ENCODE results near the gene CCDC192. TPM values are rescaled to one million over a fixed set of nuclear protein-coding genes. Genes with fewer than 3 reads are reported as not detected.

Gene CCDC192
- total RNA-seq, 4 donors from 2014 or later: 1.0 to 2.3 (median 1.1) TPM; not detected in 1

- TF ChIP-seq CTCF (IDR thresholded peaks at IDR 0.05; ENCODE audit: low read depth): no peak
Measured at GRCh38 chr5:127961763-127962145, 258.6 kb downstream of the CCDC192 start.

GRCh38 chr5:127962491-127962890 is 259.3 kb downstream of the CCDC192 start:
- no peak for TF ChIP-seq CTCF (IDR thresholded peaks at IDR 0.05; ENCODE audit: low read depth)

GRCh38 chr5:127963233-127963632 is 260.0 kb downstream of the CCDC192 start:
- no peak for TF ChIP-seq CTCF (IDR thresholded peaks at IDR 0.05; ENCODE audit: low read depth)

GRCh38 chr5:127963931-127964330 is 260.7 kb downstream of the CCDC192 start:
- TF ChIP-seq CTCF (IDR thresholded peaks at IDR 0.05; ENCODE audit: low read depth): no peak

GRCh38 chr5:127967323-127967982 is 264.3 kb downstream of the CCDC192 start:
- no peak for TF ChIP-seq CTCF (IDR thresholded peaks at IDR 0.05; ENCODE audit: low read depth)

- TF ChIP-seq CTCF (IDR thresholded peaks at IDR 0.05; ENCODE audit: low read depth): no peak
Measured at GRCh38 chr5:127967983-127968592, 264.9 kb downstream of the CCDC192 start.

- TF ChIP-seq CTCF (IDR thresholded peaks at IDR 0.05; ENCODE audit: low read depth): no peak
Measured at GRCh38 chr5:127969002-127969401, 265.8 kb downstream of the CCDC192 start.
